ENCODE measurements around the gene FLT1.

Gene FLT1

DNA sequence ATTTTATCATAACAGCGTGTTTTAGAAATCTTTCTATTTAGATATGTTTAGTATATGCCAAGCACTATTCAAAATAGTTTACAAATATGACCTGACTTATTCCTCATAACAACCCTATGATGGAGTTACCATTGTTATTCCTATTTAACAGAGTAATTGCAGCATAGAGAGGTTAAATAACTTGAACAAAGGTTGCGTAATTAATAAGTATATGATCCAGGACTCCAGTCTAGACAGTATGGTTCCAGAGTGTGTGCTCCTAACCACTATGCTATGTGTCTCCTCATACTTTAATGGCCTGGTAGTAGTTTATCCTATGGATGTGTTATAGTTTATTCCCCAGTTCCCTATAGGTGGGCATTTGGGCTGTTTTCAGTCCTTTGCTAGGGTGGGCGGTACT lies 211.3 kb downstream of the FLT1 start:
- Histone ChIP-seq H3K4me3 (ENCODE audit: low read length) (no peak overlapping the region), H3K4me1 (ENCODE audit: control insufficient read depth, insufficient read depth, low read length) (no peaks in the 10 kb centered on the region), H3K9me3 (ENCODE audit: control insufficient read depth, low read length) (no peaks in the 10 kb centered on the region), H3K36me3 (ENCODE audit: control insufficient read depth, insufficient read depth, low read length) (no peaks in the 10 kb centered on the region), H3K9ac (ENCODE audit: low read length) (no peak overlapping the region), H3K27me3 (ENCODE audit: control insufficient read depth, insufficient read depth, low read length) (no peaks in the 10 kb centered on the region)

DNA sequence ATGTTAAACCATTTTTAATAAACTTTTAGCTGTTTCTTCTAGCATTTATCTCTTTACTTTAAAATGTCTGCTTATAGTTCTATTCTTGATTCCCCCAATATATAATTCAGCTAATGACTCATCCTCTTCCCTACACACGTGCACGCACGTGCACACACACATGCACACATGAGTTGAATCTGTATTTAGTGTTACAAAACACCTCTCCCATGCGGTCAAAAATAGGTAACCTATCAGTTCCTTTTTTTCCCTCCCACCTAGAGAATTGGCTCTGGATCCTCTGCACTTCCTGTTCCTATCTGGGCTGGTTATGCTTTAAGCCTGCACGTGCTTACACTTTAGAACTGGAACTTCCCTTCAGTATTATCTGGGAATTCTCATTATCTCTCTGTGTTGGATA lies 212.5 kb downstream of the FLT1 start:
- no peak overlapping the region for H3K4me3 ChIP-seq (ENCODE audit: low read length)
- peaks cover 7% of the 10 kb centered on the region for H3K36me3 ChIP-seq (ENCODE audit: control insufficient read depth, insufficient read depth, low read length)
- H3K4me1 ChIP-seq (ENCODE audit: control insufficient read depth, insufficient read depth, low read length), result no peaks in the 10 kb centered on the region
- no peaks in the 10 kb centered on the region for H3K27me3 ChIP-seq (ENCODE audit: control insufficient read depth, insufficient read depth, low read length)
- H3K9me3 ChIP-seq (ENCODE audit: control insufficient read depth, low read length), result no peaks in the 10 kb centered on the region
- no peak overlapping the region for H3K9ac ChIP-seq (ENCODE audit: low read length)

DNA sequence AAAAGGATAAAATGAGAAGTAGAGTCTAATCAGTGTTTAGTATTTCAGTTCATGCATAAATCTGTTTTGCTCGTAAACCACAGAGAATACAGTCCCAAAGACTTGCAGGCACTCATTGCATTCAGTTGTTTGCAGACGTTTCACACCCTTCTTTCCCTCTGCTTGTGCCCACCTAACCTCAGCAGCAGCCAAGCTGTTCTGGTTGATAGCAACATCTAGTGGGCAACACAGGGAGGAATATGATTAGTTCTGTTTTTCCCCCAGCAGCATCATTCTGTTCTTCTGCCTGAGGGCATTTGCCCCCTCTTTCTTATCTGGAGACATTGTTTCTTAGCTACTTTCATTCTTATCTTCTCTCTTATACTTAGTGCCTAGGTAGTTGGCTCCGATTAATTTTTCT lies 221.0 kb downstream of the FLT1 start:
- Histone ChIP-seq H3K36me3 (ENCODE audit: control insufficient read depth, insufficient read depth, low read length) (peaks cover 11% of the 10 kb centered on the region), H3K4me3 (ENCODE audit: low read length) (no peak overlapping the region), H3K4me1 (ENCODE audit: control insufficient read depth, insufficient read depth, low read length) (no peaks in the 10 kb centered on the region), H3K9me3 (ENCODE audit: control insufficient read depth, low read length) (no peaks in the 10 kb centered on the region), H3K9ac (ENCODE audit: low read length) (no peak overlapping the region), H3K27me3 (ENCODE audit: control insufficient read depth, insufficient read depth, low read length) (no peaks in the 10 kb centered on the region)

DNA sequence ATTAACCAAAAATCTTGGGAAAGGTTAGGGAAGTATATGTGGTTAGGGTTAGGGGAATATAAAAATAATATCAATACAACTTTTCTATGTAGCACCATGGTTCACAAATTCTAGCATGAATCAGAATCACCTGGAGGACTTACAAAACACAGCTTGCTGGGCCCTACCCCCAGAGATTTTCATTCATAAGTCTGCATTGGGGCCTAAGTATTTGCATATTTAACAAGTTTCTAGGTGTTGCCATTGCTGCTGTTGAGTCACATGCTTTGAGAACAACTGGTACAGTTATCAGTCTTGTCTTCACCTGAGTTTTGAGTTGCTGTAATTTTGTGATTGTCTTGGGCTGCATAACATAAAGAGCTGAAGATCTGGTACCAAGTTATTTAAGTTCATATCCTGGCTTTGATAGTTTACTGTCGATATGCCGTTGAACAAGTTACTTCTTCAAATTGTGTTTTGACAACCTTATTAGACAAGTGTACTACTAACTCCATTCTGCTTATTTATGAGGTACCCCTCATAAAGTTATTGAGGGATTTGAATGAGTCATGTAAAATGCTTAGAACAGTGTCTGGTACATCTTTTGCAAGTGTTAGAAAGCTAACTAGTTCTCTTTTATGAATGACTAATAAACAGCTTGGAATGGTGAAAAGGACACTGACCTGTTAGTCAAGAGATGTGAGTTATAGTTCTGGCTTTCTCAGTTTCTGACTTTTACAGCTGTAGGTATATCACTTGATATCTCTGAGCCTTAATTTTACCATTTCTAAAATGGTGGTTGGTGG lies 223.7 kb downstream of the FLT1 start:
- no peak overlapping the region for H3K9ac ChIP-seq (ENCODE audit: low read length)
- H3K36me3 ChIP-seq (ENCODE audit: control insufficient read depth, insufficient read depth, low read length), result peaks cover 3% of the 10 kb centered on the region
- H3K4me3 ChIP-seq (ENCODE audit: low read length), result no peak overlapping the region
- no peaks in the 10 kb centered on the region for H3K27me3 ChIP-seq (ENCODE audit: control insufficient read depth, insufficient read depth, low read length)
- H3K4me1 ChIP-seq (ENCODE audit: control insufficient read depth, insufficient read depth, low read length), result no peaks in the 10 kb centered on the region
- H3K9me3 ChIP-seq (ENCODE audit: control insufficient read depth, low read length), result no peaks in the 10 kb centered on the region

DNA sequence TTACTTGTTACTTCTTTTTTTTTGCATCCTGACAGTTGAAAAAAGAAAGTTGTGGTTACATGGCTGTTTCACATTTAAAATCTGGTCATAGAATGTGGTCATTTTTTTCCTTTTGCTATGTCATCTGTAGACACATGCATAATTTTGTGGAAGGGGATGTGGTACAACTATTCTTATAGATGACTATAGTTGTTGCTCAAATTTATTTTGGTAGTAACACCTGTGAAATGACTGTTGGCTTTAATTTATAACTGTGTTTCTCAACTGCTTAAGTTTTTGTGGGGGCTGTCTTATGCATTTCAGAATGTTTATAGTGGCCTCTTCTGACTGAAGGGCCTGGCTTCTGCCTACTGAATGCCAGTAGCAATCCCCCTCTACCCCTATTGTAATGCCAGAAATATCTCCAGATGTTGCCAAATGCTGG lies 226.1 kb downstream of the FLT1 start:
- Histone ChIP-seq H3K9me3 (ENCODE audit: control insufficient read depth, low read length) (no peaks in the 10 kb centered on the region), H3K36me3 (ENCODE audit: control insufficient read depth, insufficient read depth, low read length) (peaks cover 3% of the 10 kb centered on the region), H3K9ac (ENCODE audit: low read length) (no peak overlapping the region), H3K4me3 (ENCODE audit: low read length) (no peak overlapping the region), H3K27me3 (ENCODE audit: control insufficient read depth, insufficient read depth, low read length) (no peaks in the 10 kb centered on the region), H3K4me1 (ENCODE audit: control insufficient read depth, insufficient read depth, low read length) (no peaks in the 10 kb centered on the region)

DNA sequence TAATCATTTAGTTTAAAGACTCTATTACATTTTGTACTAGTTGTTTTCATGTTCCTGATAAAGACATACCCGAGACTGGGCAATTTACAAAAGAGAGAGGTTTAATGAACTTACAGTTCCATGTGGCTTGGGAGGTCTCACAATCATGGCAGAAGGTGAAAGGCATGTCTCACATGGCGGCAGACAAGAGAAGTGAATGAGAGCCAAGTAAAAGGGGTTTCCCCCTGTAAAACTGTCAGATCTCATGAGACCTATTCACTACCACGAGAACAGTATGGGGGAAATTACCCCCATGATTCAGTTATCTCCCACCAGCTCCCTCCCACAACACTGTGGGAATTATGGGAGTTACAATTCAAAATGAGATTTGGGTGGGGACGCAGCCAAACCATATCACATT lies 227.4 kb downstream of the FLT1 start:
- Histone ChIP-seq H3K27me3 (ENCODE audit: control insufficient read depth, insufficient read depth, low read length) (no peaks in the 10 kb centered on the region), H3K9me3 (ENCODE audit: control insufficient read depth, low read length) (no peaks in the 10 kb centered on the region), H3K9ac (ENCODE audit: low read length) (no peak overlapping the region), H3K4me1 (ENCODE audit: control insufficient read depth, insufficient read depth, low read length) (no peaks in the 10 kb centered on the region), H3K4me3 (ENCODE audit: low read length) (no peak overlapping the region), H3K36me3 (ENCODE audit: control insufficient read depth, insufficient read depth, low read length) (peaks cover 3% of the 10 kb centered on the region)

DNA sequence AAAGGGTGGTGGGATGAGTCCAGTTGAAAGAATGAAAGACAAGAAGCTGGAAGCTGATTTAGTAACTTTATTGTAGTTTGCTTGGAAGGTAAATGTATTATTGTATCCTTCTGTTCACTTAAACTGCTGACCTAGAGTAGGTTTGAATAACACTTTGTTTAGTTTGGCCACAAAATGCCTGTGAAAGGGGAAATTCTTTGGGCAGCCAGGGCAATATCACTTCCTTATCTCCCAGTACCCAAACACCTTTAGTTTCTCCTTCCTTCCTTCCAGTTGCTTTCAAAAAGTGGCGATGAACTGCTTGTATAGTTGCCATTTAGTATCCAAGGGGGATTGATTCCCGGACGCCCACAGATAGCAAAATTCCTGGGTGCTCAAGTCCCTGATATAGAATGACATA lies 236.5 kb downstream of the FLT1 start:
- Histone ChIP-seq H3K9ac (ENCODE audit: low read length) (no peak overlapping the region), H3K9me3 (ENCODE audit: control insufficient read depth, low read length) (no peaks in the 10 kb centered on the region), H3K36me3 (ENCODE audit: control insufficient read depth, insufficient read depth, low read length) (no peaks in the 10 kb centered on the region), H3K4me3 (ENCODE audit: low read length) (no peak overlapping the region), H3K4me1 (ENCODE audit: control insufficient read depth, insufficient read depth, low read length) (no peaks in the 10 kb centered on the region), H3K27me3 (ENCODE audit: control insufficient read depth, insufficient read depth, low read length) (no peaks in the 10 kb centered on the region)

DNA sequence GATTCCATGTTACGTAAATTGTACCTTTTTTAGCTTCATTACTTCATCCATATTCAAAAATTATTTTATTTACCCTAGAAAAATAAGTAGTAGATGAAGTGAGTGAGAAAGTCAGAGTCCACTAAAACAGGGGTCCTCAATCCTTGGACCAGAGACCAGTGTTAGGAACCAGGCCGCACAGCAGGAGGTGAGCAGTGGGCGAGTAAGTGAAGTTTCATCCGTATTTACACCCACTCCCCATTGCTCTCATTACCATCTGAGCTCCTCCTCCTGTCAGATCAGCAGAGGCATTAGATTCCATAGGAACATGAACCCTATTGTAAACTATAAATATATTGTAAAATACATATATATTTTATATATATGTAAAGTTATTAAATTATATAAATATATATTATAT lies 237.6 kb downstream of the FLT1 start:
- Histone ChIP-seq H3K36me3 (ENCODE audit: control insufficient read depth, insufficient read depth, low read length) (no peaks in the 10 kb centered on the region), H3K4me3 (ENCODE audit: low read length) (no peak overlapping the region), H3K27me3 (ENCODE audit: control insufficient read depth, insufficient read depth, low read length) (no peaks in the 10 kb centered on the region), H3K9ac (ENCODE audit: low read length) (no peak overlapping the region), H3K4me1 (ENCODE audit: control insufficient read depth, insufficient read depth, low read length) (no peaks in the 10 kb centered on the region), H3K9me3 (ENCODE audit: control insufficient read depth, low read length) (no peaks in the 10 kb centered on the region)

DNA sequence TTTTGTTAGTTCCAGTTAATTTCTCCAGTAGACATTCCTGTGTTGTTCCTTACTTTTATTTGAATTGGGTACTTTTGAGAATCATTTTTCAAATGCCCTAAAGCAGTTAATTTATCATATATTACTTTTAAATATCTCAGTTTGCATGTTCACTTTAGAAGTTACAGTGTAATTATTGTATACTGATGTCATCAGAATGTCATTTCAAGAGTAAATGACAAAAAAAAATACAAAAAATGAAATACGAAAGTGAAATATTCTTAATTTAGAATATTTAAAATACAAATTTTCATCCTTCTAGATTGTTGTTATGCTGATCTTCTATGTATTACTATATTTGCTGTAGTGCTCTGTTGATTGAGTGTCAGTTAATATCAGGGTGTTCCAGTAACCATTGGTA lies 242.4 kb downstream of the FLT1 start:
- peaks cover 4% of the 10 kb centered on the region for H3K4me1 ChIP-seq (ENCODE audit: control insufficient read depth, insufficient read depth, low read length)
- no peaks in the 10 kb centered on the region for H3K36me3 ChIP-seq (ENCODE audit: control insufficient read depth, insufficient read depth, low read length)
- H3K4me3 ChIP-seq (ENCODE audit: low read length), result no peak overlapping the region
- no peaks in the 10 kb centered on the region for H3K9me3 ChIP-seq (ENCODE audit: control insufficient read depth, low read length)
- H3K27me3 ChIP-seq (ENCODE audit: control insufficient read depth, insufficient read depth, low read length), result no peaks in the 10 kb centered on the region
- H3K9ac ChIP-seq (ENCODE audit: low read length), result no peak overlapping the region

DNA sequence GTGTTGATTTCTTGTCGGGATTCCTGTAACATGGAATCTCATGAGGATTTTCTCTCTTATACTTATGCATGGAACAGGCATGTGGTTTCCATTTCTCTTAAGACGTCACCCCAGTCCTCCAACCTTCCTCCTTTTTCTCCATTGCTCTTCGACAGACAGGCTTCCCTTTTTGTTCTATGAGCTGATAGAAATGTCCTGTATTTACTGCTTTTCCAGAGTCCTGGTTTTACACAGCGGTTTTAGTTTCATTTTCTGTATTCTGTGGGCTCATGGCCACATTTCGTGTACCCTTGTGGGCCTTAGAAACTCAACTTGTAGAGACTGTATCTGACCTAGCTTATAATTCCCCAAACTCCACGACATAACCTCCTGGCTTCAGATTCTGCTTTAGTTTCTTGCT lies 243.5 kb downstream of the FLT1 start:
- Histone ChIP-seq H3K9me3 (ENCODE audit: control insufficient read depth, low read length) (no peaks in the 10 kb centered on the region), H3K4me3 (ENCODE audit: low read length) (no peak overlapping the region), H3K27me3 (ENCODE audit: control insufficient read depth, insufficient read depth, low read length) (no peaks in the 10 kb centered on the region), H3K36me3 (ENCODE audit: control insufficient read depth, insufficient read depth, low read length) (no peaks in the 10 kb centered on the region), H3K4me1 (ENCODE audit: control insufficient read depth, insufficient read depth, low read length) (peaks cover 4% of the 10 kb centered on the region), H3K9ac (ENCODE audit: low read length) (no peak overlapping the region)

DNA sequence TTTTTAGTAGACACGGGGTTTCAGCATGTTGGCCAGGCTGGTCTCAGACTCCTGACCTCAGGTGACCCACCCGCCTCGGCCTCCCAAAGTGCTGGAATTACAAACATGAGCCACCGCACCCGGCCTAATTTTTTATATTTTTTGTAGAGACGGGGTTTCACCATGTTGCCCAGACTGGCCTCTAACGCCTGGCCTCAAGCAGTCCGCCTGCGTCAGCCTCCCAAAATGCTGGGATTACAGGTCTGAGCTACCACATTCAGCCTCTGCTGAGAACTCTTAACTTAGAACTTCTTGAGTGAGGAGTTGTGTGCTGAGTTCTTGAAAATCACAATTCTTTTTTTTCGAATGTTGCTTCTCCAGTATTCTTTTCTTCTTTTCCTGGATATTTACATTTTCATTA lies 244.4 kb downstream of the FLT1 start:
- H3K9ac ChIP-seq (ENCODE audit: low read length), result no peak overlapping the region
- H3K9me3 ChIP-seq (ENCODE audit: control insufficient read depth, low read length), result no peaks in the 10 kb centered on the region
- no peak overlapping the region for H3K4me3 ChIP-seq (ENCODE audit: low read length)
- H3K27me3 ChIP-seq (ENCODE audit: control insufficient read depth, insufficient read depth, low read length), result no peaks in the 10 kb centered on the region
- H3K4me1 ChIP-seq (ENCODE audit: control insufficient read depth, insufficient read depth, low read length), result peaks cover 4% of the 10 kb centered on the region
- no peaks in the 10 kb centered on the region for H3K36me3 ChIP-seq (ENCODE audit: control insufficient read depth, insufficient read depth, low read length)

All from mucosa of stomach (tissue), 1 donor.